ENCODE results near the gene CCDC187. TPM values are rescaled to one million over a fixed set of nuclear protein-coding genes. Genes with fewer than 3 reads are reported as not detected.
A peak's percentile ranks its signal among the peaks of the same experiment; 100 is the strongest.

The CCDC187 gene
- polyA plus RNA-seq, 3 donors, result not detected

DNA sequence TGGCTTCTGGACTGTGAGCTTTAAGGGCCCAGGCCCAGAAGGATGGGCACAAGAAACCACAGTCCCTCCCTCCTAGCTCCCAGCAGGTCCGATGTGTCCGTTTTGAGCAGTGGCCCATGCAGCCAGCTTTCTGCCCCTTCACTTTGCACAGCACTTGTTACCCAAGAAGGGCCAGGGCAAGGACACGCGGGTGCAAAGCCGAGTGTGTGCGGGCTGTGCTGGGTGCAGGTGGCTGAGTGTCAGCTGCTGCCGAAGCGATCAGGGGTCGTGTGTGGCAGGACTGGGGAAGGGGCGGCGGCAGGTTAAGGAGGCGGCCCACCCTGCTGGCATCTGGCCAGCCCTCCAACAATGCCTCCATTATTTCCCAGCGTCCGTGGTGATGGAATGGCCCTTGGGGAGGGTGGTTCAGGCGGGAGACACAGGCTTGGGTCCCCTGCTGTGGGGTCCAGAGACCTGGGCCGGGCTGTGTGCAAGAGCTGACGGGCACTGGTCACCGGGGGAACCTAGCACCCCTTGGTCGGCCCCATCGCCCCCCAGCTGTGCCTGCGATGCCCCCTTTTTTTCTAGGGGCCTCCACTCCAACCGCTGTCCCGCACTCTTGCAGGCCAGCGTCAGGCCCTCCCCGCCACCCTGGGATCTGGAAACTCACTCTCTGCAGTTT lies 99.6 kb downstream of the CCDC187 start:
- H3K9ac ChIP-seq (ENCODE audit: insufficient read depth, low read length, poor library complexity, severe bottlenecking), result no peak overlapping the region
- H3K4me2 ChIP-seq (replicated peaks; ENCODE audit: extremely low read depth, low read length, poor library complexity, severe bottlenecking), result no peak overlapping the region
- intact Hi-C loops (cut with micrococcal nuclease), result no loop called here
- no peaks in the 10 kb centered on the region for H4K20me1 ChIP-seq (ENCODE audit: insufficient read depth, low read length)
- no peak overlapping the region for H2AFZ ChIP-seq (ENCODE audit: insufficient read depth, low read depth, low read length, poor library complexity, severe bottlenecking)
- no peaks in the 10 kb centered on the region for H3K79me2 ChIP-seq (ENCODE audit: insufficient read depth, low read length)
- 64% methylated on average over 20 of the region's 25 CpGs for WGBS (ENCODE audit: insufficient coverage)
- peaks cover 27 to 53% of the 10 kb centered on the region in 2 donors for H3K27me3 ChIP-seq (ENCODE audit: control insufficient read depth in 2 of 2, insufficient read depth in 2 of 2, low read length in 2 of 2)
- peaks cover 0 to 30% of the 10 kb centered on the region in 2 donors for H3K9me3 ChIP-seq (replicated peaks in 1 of 2; ENCODE audit: control insufficient read depth in 1 of 2, insufficient read depth in 1 of 2, low read length in 2 of 2)
- no peaks in the 10 kb centered on the region for H3K4me1 ChIP-seq (ENCODE audit: control insufficient read depth in 1 of 2, insufficient read depth in 2 of 2, low read length in 2 of 2)
- H3K27ac Mint-ChIP-seq, result no peak overlapping the region
- H3K27me3 Mint-ChIP-seq (ENCODE audit: low read depth in 3 of 3), result peaks cover 42 to 71% (median 50%) of the 10 kb centered on the region in 3 donors
- no peak for TF ChIP-seq CTCF (IDR thresholded peaks at IDR 0.05)
- H3K27ac ChIP-seq (ENCODE audit: low read depth in 1 of 2, low read length in 2 of 2), result no peak overlapping the region
- peaks cover 0 to 3% (median 0%) of the 10 kb centered on the region in 7 donors for H3K9me3 Mint-ChIP-seq
- no peak overlapping the region for H3K4me3 ChIP-seq (replicated peaks in 1 of 3; ENCODE audit: low read depth in 2 of 3, low read length in 3 of 3)
- H3K36me3 ChIP-seq (replicated peaks in 1 of 2; ENCODE audit: control insufficient read depth in 1 of 2, insufficient read depth in 2 of 2, low read length in 2 of 2), result peaks cover 6% of the 10 kb centered on the region in 2 donors
- H3K4me3 Mint-ChIP-seq, result peak overlapping the region in 1 of 2 donors; percentile 70
- H3K36me3 Mint-ChIP-seq, result peaks cover 12 to 16% of the 10 kb centered on the region in 2 donors
- peaks cover 6% of the 10 kb centered on the region for H3K4me1 Mint-ChIP-seq
- no peak for DNase-seq

- H4K20me1 ChIP-seq (ENCODE audit: insufficient read depth, low read length), result no peaks in the 10 kb centered on the region
- peaks cover under 1 to 1% of the 10 kb centered on the region in 2 donors for H3K36me3 ChIP-seq (replicated peaks in 1 of 2; ENCODE audit: control insufficient read depth in 1 of 2, insufficient read depth in 2 of 2, low read length in 2 of 2)
- Mint-ChIP-seq H3K4me3 (peak overlapping the region in 1 of 2 donors; percentile 70), H3K27me3 (ENCODE audit: low read depth in 3 of 3) (peaks cover 44 to 76% (median 52%) of the 10 kb centered on the region in 3 donors), H3K36me3 (peaks cover 5 to 11% of the 10 kb centered on the region in 2 donors), H3K27ac (no peak overlapping the region), H3K9me3 (peaks cover 0 to 3% (median 0%) of the 10 kb centered on the region in 7 donors), H3K4me1 (peaks cover 6% of the 10 kb centered on the region)
- no peaks in the 10 kb centered on the region for H3K79me2 ChIP-seq (ENCODE audit: insufficient read depth, low read length)
- peaks cover 0 to 30% of the 10 kb centered on the region in 2 donors for H3K9me3 ChIP-seq (replicated peaks in 1 of 2; ENCODE audit: control insufficient read depth in 1 of 2, insufficient read depth in 1 of 2, low read length in 2 of 2)
- H3K27me3 ChIP-seq (ENCODE audit: control insufficient read depth in 2 of 2, insufficient read depth in 2 of 2, low read length in 2 of 2), result peaks cover 27 to 58% of the 10 kb centered on the region in 2 donors
- DNase-seq, result no peak
- H3K9ac ChIP-seq (ENCODE audit: insufficient read depth, low read length, poor library complexity, severe bottlenecking), result no peak overlapping the region
- no peak overlapping the region for H3K4me3 ChIP-seq (replicated peaks in 1 of 3; ENCODE audit: low read depth in 2 of 3, low read length in 3 of 3)
- no peaks in the 10 kb centered on the region for H3K4me1 ChIP-seq (ENCODE audit: control insufficient read depth in 1 of 2, insufficient read depth in 2 of 2, low read length in 2 of 2)
- no peak overlapping the region for H2AFZ ChIP-seq (ENCODE audit: insufficient read depth, low read depth, low read length, poor library complexity, severe bottlenecking)
- TF ChIP-seq CTCF (IDR thresholded peaks at IDR 0.05), result no peak
- WGBS (ENCODE audit: insufficient coverage), result 22% methylated on average over 32 of the region's 33 CpGs
- intact Hi-C loops (cut with micrococcal nuclease), result no loop called here
- no peak overlapping the region for H3K27ac ChIP-seq (ENCODE audit: low read depth in 1 of 2, low read length in 2 of 2)
- no peak overlapping the region for H3K4me2 ChIP-seq (replicated peaks; ENCODE audit: extremely low read depth, low read length, poor library complexity, severe bottlenecking)
Observed at GRCh38 chr9:136203408-136204144, 100.3 kb downstream of the CCDC187 start.
